ENCODE results near the gene ENOX1.
"Not testable (repeated sequence)": the region's sequence is repeated elsewhere in the genome, so short reads cannot be mapped to it uniquely, and the experiment has no call there.

The ENOX1 gene

DNA sequence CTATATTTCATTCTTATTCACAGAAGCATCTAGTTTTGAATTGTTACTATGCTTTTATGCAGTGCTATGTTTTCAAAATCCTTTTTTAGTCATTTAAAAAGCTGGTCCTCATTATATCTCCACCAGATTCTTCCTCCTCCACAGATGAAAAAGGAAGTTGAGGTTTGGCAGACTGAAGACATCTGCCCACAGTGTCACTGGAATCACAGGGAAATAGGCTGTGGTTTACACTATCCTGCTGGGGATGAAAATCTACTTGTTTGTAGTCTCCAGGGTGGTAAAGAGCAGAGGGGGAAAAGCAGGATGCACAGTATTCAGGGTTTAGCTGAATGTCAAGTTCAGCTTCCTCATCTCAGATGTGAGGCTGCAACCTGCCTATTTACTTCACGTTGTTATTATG is 412.2 kb downstream of the ENOX1 start:
- no peak for DNase-seq

DNA sequence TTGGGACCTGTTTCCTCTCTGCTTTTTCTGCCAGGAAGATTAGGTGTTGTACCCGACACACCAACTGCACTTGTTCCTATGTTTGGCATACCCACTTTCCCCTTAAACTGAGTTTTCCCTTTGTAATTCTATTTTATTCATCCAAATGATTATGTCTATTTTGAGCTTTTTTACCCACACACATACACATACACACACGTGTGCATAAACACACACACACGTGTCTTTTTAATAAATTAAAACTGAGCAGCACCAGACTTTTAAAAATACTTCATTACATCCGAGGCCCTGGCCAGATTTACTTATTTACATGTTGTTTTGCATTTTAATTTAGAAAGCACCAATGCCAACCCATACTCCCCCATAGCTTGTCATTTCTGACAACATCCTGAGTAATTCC is 413.4 kb downstream of the ENOX1 start:
- DNase-seq = no peak

DNA sequence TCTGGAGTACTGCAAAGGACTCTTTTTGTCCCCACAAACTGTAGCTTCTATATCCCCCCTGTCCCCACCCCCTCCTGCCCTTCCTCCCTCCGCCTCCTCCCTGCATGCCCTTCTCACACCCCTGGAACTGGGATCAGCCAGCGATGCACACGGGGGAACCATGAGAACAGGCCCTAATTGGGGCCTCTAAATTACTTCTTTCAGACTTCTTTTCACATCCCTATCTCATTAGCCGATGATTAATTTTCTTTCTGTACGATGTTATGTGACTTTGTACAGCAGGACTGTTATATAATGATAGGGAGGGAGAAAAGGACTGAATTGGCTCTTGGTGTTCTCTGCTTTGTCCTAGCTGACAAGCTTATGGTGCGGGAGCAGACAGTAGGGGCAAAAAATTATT is 415.9 kb downstream of the ENOX1 start:
- no peak for DNase-seq

GRCh38 chr13:43369319-43369718 is 417.5 kb downstream of the ENOX1 start:
- DNase-seq = no peak

DNA sequence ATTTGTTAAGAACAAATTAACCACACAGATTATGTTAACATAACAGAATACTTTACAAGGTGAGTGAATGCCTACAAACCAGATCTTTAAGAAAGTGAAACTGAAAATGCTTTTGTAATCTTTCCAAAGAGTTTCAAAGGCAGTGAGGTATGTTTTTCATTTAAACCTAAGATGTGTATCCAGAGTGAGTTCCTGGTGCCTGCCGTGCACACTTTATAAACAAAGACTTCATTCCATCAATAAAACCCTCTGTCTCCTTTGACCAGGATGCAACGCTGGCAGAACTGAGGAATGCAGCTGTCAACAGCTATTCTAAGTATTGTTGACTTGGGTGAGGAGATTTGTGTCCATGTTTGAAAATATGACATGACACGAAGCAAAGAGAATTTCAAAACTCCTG is 418.8 kb downstream of the ENOX1 start:
- no peak for DNase-seq

GRCh38 chr13:43365039-43365344 is 421.8 kb downstream of the ENOX1 start:
- DNase-seq = no peak

- no peak for DNase-seq
These were observed 422.3 kb downstream of the ENOX1 start for GRCh38 chr13:43364210-43365038.

GRCh38 chr13:43363156-43363953 is 423.4 kb downstream of the ENOX1 start:
- DNase-seq = no peak

DNA sequence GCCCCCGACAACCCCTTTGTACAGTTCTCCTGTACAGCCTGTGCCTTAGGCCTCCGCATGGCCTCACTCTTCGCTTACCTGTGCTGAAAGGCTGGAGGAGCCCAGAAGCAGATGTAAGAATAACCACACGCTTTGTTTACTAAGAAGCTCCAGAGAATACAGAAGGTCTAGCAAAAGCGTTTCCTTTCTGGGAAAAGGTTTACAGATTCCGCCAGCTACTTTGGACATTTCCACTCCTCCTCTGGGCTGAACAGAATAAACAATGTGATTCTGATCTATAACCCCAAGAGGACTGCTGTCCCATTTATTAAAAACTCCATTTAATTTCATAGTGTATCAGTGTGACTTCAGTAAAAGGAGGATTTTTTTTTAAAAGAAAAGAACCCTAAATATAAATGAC is 424.2 kb downstream of the ENOX1 start:
- no peak for DNase-seq

GRCh38 chr13:43360892-43361610 is 425.7 kb downstream of the ENOX1 start:
- no peak for DNase-seq

GRCh38 chr13:43360171-43360570 is 426.6 kb downstream of the ENOX1 start:
- no peak for DNase-seq

GRCh38 chr13:43359536-43359935 is 427.2 kb downstream of the ENOX1 start:
- DNase-seq = no peak

GRCh38 chr13:43357564-43357963 is 429.2 kb downstream of the ENOX1 start:
- DNase-seq = no peak

- DNase-seq = no peak
These were observed 430.2 kb downstream of the ENOX1 start for GRCh38 chr13:43356567-43356966.

DNA sequence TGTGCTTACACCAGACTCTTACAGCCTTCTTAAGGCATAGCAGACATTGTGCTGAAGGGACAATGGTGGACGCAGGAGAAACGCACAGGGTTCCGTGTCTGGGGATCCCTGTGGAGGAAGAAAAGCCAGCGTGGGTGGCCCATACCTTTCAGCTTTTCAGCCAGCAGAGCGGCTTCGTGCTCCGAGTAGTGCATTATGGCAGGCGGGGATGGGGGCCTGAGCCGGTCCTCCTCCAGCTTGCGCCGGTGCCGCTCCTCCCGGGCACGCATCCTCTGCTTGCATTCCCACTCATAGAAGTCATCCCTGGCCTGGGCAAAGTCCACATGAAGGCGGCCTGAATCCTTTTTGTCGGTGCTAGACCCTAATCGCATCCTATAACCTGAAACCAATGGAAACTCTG is 431.0 kb downstream of the ENOX1 start:
- no peak for DNase-seq

DNA sequence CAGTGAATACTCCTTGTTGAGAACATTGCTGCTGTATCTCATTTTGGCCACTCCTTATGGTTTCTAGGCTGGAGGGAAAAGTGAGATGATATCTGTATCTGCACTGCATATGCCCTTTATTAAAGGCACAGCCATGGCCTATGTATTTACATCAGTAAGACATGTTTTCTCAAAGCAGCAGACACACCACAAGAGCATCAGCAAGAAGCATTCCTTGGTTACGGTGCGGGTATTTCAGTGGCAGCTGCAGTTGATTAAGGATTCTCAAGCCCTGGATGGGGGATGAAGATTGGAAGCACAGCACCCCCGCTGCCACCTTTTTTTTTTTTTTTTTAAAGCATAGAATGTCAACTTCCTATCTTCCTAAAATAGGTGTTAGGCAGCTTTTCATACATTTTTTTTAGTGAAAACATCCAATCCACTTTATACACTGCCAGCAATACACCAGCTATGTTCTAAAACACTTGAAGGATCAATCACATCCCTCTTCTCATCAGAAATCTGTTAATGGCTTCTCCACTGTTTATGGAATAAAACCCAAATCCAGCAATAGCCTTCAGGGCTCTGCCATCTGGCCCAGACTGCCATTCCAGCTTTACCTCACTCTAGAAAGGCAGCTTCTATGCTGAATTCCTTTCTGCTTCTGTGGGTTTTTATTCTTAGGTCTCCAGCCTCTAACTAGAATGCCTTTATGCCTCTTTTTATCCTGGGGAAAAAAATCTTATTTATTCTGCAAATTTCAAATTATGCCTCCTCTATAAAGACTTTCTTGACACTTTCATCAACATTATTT is 432.4 kb downstream of the ENOX1 start:
- DNase-seq = no peak

- no peak for DNase-seq
These were observed 433.1 kb downstream of the ENOX1 start for GRCh38 chr13:43353631-43354030.

DNA sequence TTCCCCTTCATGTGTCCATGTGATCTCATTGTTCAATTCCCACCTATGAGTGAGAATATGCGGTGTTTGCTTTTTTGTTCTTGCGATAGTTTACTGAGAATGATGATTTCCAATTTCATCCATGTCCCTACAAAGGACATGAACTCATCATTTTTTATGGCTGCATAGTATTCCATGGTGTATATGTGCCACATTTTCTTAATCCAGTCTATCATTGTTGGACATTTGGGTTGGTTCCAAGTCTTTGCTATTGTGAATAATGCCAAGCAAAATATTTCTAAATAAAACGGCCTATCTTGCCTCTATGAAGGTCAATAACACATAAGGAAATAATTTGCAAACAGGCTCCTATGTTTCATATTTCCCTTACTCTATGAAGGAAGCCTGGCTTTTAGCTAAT is 435.2 kb downstream of the ENOX1 start:
- DNase-seq = not testable (repeated sequence)

GRCh38 chr13:43348397-43348796 is 438.4 kb downstream of the ENOX1 start:
- DNase-seq = peak; percentile 16

DNA sequence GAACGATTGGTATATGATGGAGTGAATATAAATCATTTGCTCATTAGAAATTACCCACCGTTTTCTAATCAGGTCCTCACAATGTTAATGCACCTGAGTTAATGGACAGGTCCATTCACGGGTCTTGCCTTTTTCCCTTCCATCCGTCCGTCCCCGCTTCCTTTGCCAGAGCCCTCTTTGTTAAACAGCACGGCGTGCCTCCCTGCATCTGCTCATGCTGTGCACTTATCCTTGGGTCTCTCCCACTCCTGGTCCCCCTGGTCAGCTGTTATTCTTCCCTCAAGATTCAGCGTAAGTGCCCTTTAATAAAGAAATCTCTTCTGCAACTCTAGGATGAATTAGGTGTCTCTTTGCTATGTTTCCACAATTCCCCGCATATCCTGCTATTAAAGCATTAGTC is 438.9 kb downstream of the ENOX1 start:
- DNase-seq = no peak

GRCh38 chr13:43346427-43346826 is 440.3 kb downstream of the ENOX1 start:
- DNase-seq = no peak

DNA sequence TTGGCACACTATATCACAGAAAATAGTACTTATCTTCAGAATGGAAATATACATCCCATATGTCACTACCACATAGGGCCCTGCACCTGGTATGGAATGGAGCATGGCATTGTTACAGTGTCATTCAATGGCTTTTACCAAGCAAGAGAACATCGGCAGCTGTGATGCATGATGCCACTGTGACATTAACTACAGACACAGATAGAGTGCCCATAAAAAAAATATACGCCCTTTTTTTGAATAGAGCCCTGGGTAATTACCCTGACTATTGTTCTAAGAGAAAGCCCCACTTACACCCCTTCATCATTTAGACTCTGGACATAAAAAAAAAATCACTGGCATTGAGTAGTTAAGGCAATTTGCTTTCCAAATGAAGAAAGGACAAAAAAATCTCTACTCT is 443.1 kb downstream of the ENOX1 start:
- DNase-seq = no peak
